Tibial artery (tissue), 4 donors: ENCODE measurements around the gene RNF150.
"Not testable (repeated sequence)": the region's sequence is repeated elsewhere in the genome, so short reads cannot be mapped to it uniquely, and the experiment has no call there.

Experiments used
- DNase-seq, 2 donors: peaks; one replicate each; pipeline ENCODE4 v3.0.0-alpha.2; 2019
- H3K27ac ChIP-seq, 2 donors: fragments of 200-600 bp; sonication (generic) in 1 of 2; 1 replicate in 1 of 2; 2 replicates in 1 of 2; pipeline ENCODE4 v1.5.1; 2018 to 2019; ENCODE audit warnings: mild to moderate bottlenecking in 1 of 2
- H3K27me3 ChIP-seq, 2 donors: fragments of 200-600 bp; sonication (generic) in 1 of 2; one replicate each; pipeline versions ENCODE4 v1.5.1 to v1.6.0; 2016 to 2019
- H3K36me3 ChIP-seq, 3 donors: fragments of 200-600 bp; sonication (generic) in 2 of 3; one replicate each; pipeline ENCODE4 v1.5.1; 2016 to 2019; ENCODE audit warnings: mild to moderate bottlenecking in 2 of 3
- H3K4me1 ChIP-seq, 4 donors: fragments of 200-600 bp; sonication (generic) in 2 of 4; 1 replicate in 3 of 4; 2 replicates in 1 of 4; pipeline ENCODE4 v1.5.1; 2016 to 2019
- H3K4me3 ChIP-seq, 2 donors: fragments of 200-600 bp; sonication (generic) in 1 of 2; 1 replicate in 1 of 2; 2 replicates in 1 of 2; pipeline ENCODE4 v1.5.1; 2018 to 2019; ENCODE audit warnings: mild to moderate bottlenecking in 2 of 2
- H3K9me3 ChIP-seq, 3 donors: fragments of 200-600 bp; sonication (generic) in 1 of 3; one replicate each; pipeline ENCODE4 v1.5.1; 2016 to 2019
- CTCF ChIP-seq, 2 experiments: fragments of 200-600 bp in 1 of 2; fragments of 450-650 bp in 1 of 2; IDR thresholded peaks; one replicate each; pipeline ENCODE4 v1.5.1; 2017 to 2019; ENCODE audit warnings: antibody characterized with exemption in 2 of 2, mild to moderate bottlenecking in 1 of 2, moderate library complexity in 1 of 2
- intact Hi-C: fragments of 100-400 bp; cut with DNase I; formaldehyde crosslinking; loops from one replicate; pipeline ENCODE4 v1.15.0; 2023; ENCODE audit warnings: low total_unique reads

Gene RNF150

GRCh38 chr4:140839406-140839805 lies 293.9 kb downstream of the RNF150 start:
- Histone ChIP-seq H3K27ac (no peak overlapping the region), H3K4me1 (peaks cover 0 to 9% (median 0%) of the 10 kb centered on the region in 4 donors), H3K27me3 (no peaks in the 10 kb centered on the region), H3K36me3 (no peaks in the 10 kb centered on the region), H3K4me3 (no peak overlapping the region), H3K9me3 (peaks cover 0 to 7% (median 0%) of the 10 kb centered on the region in 3 donors)
- intact Hi-C loops = no loop called here
- no peak for DNase-seq
- TF ChIP-seq CTCF (IDR thresholded peaks at IDR 0.05) = no peak

DNA sequence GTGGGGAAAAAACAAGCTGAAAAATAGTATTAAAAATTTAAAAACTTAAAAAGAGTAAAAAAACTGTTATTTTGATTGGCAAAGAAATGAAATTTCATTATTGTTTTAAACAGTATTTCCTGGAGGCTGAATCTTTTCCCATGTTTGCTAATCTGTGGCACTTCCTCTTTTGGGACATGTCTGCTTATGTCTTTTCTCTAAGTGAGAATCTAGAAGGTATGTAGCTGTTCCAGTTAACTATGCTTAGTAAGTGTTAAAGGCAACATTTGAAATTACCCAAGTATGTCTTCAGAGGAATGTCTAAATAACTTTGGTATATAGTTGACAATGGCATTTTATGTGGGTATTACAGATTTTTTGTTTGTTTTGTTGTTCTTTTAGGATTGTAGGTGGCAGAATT lies 295.5 kb downstream of the RNF150 start:
- TF ChIP-seq CTCF (IDR thresholded peaks at IDR 0.05) = no peak
- no peak overlapping the region for H3K27ac ChIP-seq
- H3K36me3 ChIP-seq = no peaks in the 10 kb centered on the region
- H3K4me3 ChIP-seq = no peak overlapping the region
- intact Hi-C loops = no loop called here
- H3K27me3 ChIP-seq = no peaks in the 10 kb centered on the region
- H3K9me3 ChIP-seq = peaks cover 0 to 7% (median 0%) of the 10 kb centered on the region in 3 donors
- H3K4me1 ChIP-seq = peaks cover 0 to 9% (median 0%) of the 10 kb centered on the region in 4 donors
- DNase-seq = no peak

DNA sequence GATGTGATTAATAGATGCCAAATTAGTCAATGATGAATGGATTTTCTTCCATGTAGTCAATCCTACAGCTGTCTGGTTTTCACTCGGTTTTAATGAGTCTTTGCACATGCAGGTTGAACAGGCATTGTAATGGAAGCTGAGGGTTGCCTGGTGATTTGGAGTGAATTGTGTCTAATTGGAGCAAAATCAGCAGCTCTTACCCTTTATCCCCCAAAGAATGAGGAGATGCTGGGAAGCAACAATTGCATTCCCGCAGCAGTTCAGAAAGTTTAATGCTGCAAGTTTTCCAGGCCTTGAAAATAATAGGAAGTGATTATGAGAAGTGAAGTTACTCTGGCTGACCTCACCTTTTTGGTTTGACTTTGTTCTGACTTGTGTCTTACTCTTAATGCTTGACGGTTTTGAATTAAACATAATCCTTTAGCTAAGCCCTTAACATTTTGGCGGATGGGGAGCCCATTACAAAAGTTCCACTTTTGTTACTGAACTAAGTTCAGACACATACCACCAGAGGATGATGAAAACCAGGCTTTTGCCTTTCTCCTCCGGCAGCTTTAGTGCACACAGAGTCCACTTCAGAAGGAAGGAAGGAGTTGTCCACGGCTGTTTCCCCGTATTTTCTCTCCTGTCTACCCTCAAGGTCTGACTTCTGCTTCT lies 298.3 kb downstream of the RNF150 start:
- Histone ChIP-seq H3K9me3 (no peaks in the 10 kb centered on the region), H3K27ac (no peak overlapping the region), H3K4me3 (no peak overlapping the region), H3K36me3 (no peaks in the 10 kb centered on the region), H3K27me3 (no peaks in the 10 kb centered on the region), H3K4me1 (peaks cover 0 to 4% (median 0%) of the 10 kb centered on the region in 4 donors)
- intact Hi-C loops = no loop called here
- no peak for DNase-seq
- no peak for TF ChIP-seq CTCF (IDR thresholded peaks at IDR 0.05)

DNA sequence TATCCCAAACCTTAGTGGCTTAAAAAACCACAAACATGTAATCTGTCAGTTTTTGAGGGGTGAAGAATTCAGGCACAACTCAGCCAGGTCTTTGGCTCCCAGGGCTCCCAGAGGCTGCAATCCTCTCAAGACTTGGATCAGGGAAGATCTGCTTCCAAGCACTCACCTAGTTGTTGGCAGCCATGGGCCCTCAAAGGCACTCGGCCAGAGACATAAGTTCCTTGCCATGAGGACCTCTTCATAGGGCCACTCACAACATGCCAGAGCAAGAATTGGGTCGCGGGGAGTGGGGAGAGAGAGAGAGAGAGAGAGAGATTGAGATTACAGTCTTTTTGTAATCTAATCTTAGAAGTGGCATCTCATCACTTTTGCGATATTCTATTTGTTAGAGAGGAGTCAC lies 300.0 kb downstream of the RNF150 start:
- Histone ChIP-seq H3K4me1 (no peaks in the 10 kb centered on the region), H3K9me3 (no peaks in the 10 kb centered on the region), H3K4me3 (no peak overlapping the region), H3K36me3 (no peaks in the 10 kb centered on the region), H3K27me3 (no peaks in the 10 kb centered on the region), H3K27ac (no peak overlapping the region)
- DNase-seq = no peak
- intact Hi-C loops = no loop called here
- no peak for TF ChIP-seq CTCF (IDR thresholded peaks at IDR 0.05)

DNA sequence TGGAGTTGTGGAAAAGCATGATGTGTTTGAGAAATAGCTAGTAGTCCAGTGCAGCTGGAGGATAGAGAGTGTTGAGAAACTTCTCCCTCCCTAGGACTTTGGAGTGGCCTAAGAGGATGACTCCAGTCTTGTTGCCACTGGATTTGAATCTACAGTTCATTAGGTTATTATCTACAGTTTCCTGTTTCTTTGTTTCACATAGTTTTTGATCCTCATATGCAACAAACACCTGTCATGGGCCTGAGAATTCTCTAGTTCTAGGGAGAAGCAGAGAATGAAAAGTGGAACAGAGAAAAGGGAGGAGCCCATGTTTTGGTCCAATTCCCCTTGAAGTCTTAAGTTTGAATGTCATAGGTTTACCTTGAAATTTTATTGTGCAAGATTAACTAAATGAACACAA lies 303.4 kb downstream of the RNF150 start:
- Histone ChIP-seq H3K36me3 (no peaks in the 10 kb centered on the region), H3K4me1 (no peaks in the 10 kb centered on the region), H3K9me3 (no peaks in the 10 kb centered on the region), H3K27me3 (no peaks in the 10 kb centered on the region), H3K4me3 (no peak overlapping the region), H3K27ac (no peak overlapping the region)
- no peak for TF ChIP-seq CTCF (IDR thresholded peaks at IDR 0.05)
- no peak for DNase-seq
- intact Hi-C loops = no loop called here

DNA sequence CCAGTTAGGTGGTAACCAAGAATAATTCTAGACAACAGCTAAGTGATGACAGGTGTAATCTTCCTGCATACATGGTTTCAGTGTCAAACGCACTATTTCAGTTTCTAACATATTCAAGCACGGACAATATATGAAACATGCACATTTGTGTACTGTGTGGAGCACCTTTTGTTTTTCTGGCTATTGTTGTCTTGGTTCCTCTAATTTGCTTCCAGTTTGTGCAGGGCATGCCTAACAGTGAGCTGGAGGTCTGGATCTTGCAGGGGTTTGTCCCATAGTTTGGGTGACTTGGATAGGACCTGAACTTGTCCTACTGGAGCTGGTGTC lies 306.6 kb downstream of the RNF150 start:
- Histone ChIP-seq H3K9me3 (no peaks in the 10 kb centered on the region), H3K27me3 (no peaks in the 10 kb centered on the region), H3K4me3 (no peak overlapping the region), H3K4me1 (no peaks in the 10 kb centered on the region), H3K27ac (no peak overlapping the region), H3K36me3 (no peaks in the 10 kb centered on the region)
- TF ChIP-seq CTCF (IDR thresholded peaks at IDR 0.05) = no peak
- intact Hi-C loops = no loop called here
- no peak for DNase-seq

- H3K9me3 ChIP-seq, H3K27ac ChIP-seq, H3K27me3 ChIP-seq, H3K36me3 ChIP-seq, H3K4me3 ChIP-seq, intact Hi-C loops, DNase-seq, H3K4me1 ChIP-seq: not testable (repeated sequence)
These were observed 312.7 kb downstream of the RNF150 start for GRCh38 chr4:140820520-140820919.
